ENCODE results near the gene APOC4. TPM values are rescaled to one million over a fixed set of nuclear protein-coding genes. Genes with fewer than 3 reads are reported as not detected.
A peak's percentile ranks its signal among the peaks of the same experiment; 100 is the strongest.

Gene APOC4
- total RNA-seq, 1 donor from 2014 or later = not detected

- no peak overlapping the region for H3K27ac ChIP-seq (ENCODE audit: low read depth, low read length)
These were observed 5.1 kb downstream of the APOC4 start for GRCh38 chr19:44947041-44947581.

DNA sequence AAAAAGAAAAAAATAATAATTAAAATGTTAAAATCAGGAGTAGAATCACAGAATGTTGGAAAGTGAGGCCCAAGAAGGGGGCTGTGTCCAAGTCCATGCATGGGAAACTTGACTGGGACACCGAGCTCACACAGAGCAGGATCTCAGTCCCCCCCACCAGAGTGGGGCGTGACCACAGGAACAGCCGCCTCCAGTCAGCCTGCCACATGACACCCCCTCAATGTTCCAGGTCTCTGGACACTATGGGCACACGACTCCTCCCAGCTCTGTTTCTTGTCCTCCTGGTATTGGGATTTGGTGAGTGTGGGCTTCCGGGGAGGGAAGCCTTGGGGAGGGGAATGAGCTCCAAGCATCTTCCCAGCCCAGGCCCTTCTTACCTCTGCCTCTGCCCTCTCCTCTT, 6.2 kb downstream of the APOC4 start:
- Histone ChIP-seq H3K9ac (ENCODE audit: low read depth in 1 of 3, low read length in 3 of 3) (no peak overlapping the region), H3K4me3 (ENCODE audit: low read length in 3 of 3) (no peak overlapping the region), H3K4me1 (ENCODE audit: control insufficient read depth in 3 of 3, insufficient read depth in 3 of 3, low read length in 3 of 3) (peaks cover 7 to 12% (median 10%) of the 10 kb centered on the region in 3 donors), H3K27ac (ENCODE audit: low read depth, low read length) (no peak overlapping the region), H3K27me3 (ENCODE audit: control insufficient read depth in 3 of 3, insufficient read depth in 3 of 3, low read length in 3 of 3) (no peaks in the 10 kb centered on the region), H3K9me3 (ENCODE audit: control insufficient read depth in 3 of 3, low read length in 3 of 3) (no peaks in the 10 kb centered on the region), H3K36me3 (ENCODE audit: control insufficient read depth in 3 of 3, insufficient read depth in 3 of 3, low read length in 3 of 3) (peaks cover 4 to 7% (median 5%) of the 10 kb centered on the region in 3 donors)

More at GRCh38 chr19:44947041-44947581, 5.1 kb downstream of the APOC4 start:
- no peak overlapping the region for H3K9ac ChIP-seq (ENCODE audit: low read depth in 1 of 3, low read length in 3 of 3)
- H3K9me3 ChIP-seq (ENCODE audit: control insufficient read depth in 3 of 3, low read length in 3 of 3) = no peaks in the 10 kb centered on the region
- no peaks in the 10 kb centered on the region for H3K27me3 ChIP-seq (ENCODE audit: control insufficient read depth in 3 of 3, insufficient read depth in 3 of 3, low read length in 3 of 3)
- H3K4me1 ChIP-seq (ENCODE audit: control insufficient read depth in 3 of 3, insufficient read depth in 3 of 3, low read length in 3 of 3) = peaks cover 7 to 11% (median 9%) of the 10 kb centered on the region in 3 donors
- no peak overlapping the region for H3K4me3 ChIP-seq (ENCODE audit: low read length in 3 of 3)
- peaks cover 4 to 7% (median 4%) of the 10 kb centered on the region in 3 donors for H3K36me3 ChIP-seq (ENCODE audit: control insufficient read depth in 3 of 3, insufficient read depth in 3 of 3, low read length in 3 of 3)

GRCh38 chr19:44948763-44949374, 6.8 kb downstream of the APOC4 start:
- H3K9me3 ChIP-seq (ENCODE audit: control insufficient read depth in 3 of 3, low read length in 3 of 3) = no peaks in the 10 kb centered on the region

DNA sequence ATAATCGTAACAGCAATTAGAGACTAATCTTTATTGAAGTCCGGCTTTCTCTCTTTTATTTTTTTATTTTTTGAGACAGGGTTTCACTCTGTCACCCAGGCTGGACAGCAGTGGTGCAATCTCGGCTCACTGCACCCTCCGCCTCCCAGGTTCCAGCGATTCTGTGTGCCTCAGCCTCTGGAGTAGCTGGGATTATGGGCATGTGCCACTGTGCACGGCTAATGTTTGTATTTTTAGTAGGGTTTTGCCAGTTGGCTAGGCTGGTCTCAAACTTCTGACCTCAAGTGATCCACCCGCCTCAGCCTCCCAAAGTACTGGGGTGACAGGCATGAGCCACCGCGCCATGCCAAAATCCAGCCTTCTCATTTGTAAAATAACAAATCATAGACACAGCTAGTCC, 7.5 kb downstream of the APOC4 start:
- Histone ChIP-seq H3K9me3 (ENCODE audit: control insufficient read depth in 3 of 3, low read length in 3 of 3) (no peaks in the 10 kb centered on the region), H3K36me3 (ENCODE audit: control insufficient read depth in 3 of 3, insufficient read depth in 3 of 3, low read length in 3 of 3) (peaks cover 4 to 7% (median 5%) of the 10 kb centered on the region in 3 donors), H3K4me3 (ENCODE audit: low read length in 3 of 3) (no peak overlapping the region), H3K27me3 (ENCODE audit: control insufficient read depth in 3 of 3, insufficient read depth in 3 of 3, low read length in 3 of 3) (no peaks in the 10 kb centered on the region), H3K9ac (ENCODE audit: low read depth in 1 of 3, low read length in 3 of 3) (no peak overlapping the region), H3K27ac (ENCODE audit: low read depth, low read length) (no peak overlapping the region), H3K4me1 (ENCODE audit: control insufficient read depth in 3 of 3, insufficient read depth in 3 of 3, low read length in 3 of 3) (peaks cover 17 to 23% (median 20%) of the 10 kb centered on the region in 3 donors)

More at GRCh38 chr19:44948763-44949374, 6.8 kb downstream of the APOC4 start:
- no peak overlapping the region for H3K4me3 ChIP-seq (ENCODE audit: low read length in 3 of 3)
- peaks cover 13 to 18% (median 16%) of the 10 kb centered on the region in 3 donors for H3K4me1 ChIP-seq (ENCODE audit: control insufficient read depth in 3 of 3, insufficient read depth in 3 of 3, low read length in 3 of 3)
- peaks cover 4 to 7% (median 5%) of the 10 kb centered on the region in 3 donors for H3K36me3 ChIP-seq (ENCODE audit: control insufficient read depth in 3 of 3, insufficient read depth in 3 of 3, low read length in 3 of 3)
- no peaks in the 10 kb centered on the region for H3K27me3 ChIP-seq (ENCODE audit: control insufficient read depth in 3 of 3, insufficient read depth in 3 of 3, low read length in 3 of 3)
- no peak overlapping the region for H3K9ac ChIP-seq (ENCODE audit: low read depth in 1 of 3, low read length in 3 of 3)
- no peak overlapping the region for H3K27ac ChIP-seq (ENCODE audit: low read depth, low read length)

DNA sequence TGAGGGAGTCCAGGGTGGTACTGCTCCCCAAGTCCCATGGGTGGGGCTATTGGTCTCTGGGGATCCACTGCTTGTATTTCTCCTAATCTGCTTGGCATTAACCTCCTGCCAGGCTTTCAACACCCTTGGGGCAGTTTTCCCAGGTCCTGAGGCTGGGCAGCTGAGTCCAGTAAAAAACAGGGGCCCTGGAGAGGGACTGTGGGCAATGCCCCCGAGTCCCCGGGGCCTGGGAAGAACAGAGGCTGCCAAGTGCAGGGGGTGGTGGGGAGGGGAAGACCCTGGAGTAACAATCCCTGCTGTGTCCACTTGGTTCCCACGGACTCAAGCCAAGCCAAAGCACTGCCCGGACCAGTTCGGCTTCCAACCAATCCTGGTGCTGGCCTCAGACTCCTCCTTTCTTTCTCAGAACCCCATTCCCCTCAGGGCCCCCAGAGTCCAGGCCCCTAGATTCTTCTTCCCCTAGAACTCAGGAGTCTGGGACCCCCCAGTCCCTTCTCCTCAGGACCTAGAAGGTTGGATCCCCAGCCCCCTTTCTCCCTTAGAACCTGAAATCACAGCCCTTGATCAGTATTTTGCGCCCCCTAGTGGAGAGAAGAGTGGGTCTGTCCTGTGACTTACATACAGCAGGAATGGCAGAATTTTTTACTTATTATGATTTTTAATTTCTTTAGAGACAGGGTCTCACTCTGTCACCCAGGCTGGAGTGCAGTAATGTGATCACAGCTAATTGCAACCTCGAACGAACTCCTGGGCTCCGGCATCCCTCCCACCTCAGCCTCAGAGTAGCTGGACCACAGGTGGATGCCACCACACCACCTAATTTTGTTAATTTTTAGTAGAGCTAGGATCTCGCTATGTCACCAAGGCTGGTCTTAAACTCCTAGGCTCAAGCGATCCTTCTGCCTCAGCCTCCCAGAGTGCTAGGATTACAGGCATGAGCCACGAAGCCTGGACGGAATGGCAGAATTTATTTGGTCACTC, 9.4 kb downstream of the APOC4 start:
- H3K27me3 ChIP-seq (ENCODE audit: control insufficient read depth in 3 of 3, insufficient read depth in 3 of 3, low read length in 3 of 3) = no peaks in the 10 kb centered on the region
- peak overlapping the region in 2 of 3 donors; percentile 50 to 68 for H3K9ac ChIP-seq (ENCODE audit: low read depth in 1 of 3, low read length in 3 of 3)
- peak overlapping the region; percentile 25 for H3K27ac ChIP-seq (ENCODE audit: low read depth, low read length)
- H3K9me3 ChIP-seq (ENCODE audit: control insufficient read depth in 3 of 3, low read length in 3 of 3) = no peaks in the 10 kb centered on the region
- H3K36me3 ChIP-seq (ENCODE audit: control insufficient read depth in 3 of 3, insufficient read depth in 3 of 3, low read length in 3 of 3) = peaks cover 4 to 7% (median 5%) of the 10 kb centered on the region in 3 donors
- H3K4me3 ChIP-seq (ENCODE audit: low read length in 3 of 3) = no peak overlapping the region
- peaks cover 26 to 38% (median 31%) of the 10 kb centered on the region in 3 donors for H3K4me1 ChIP-seq (ENCODE audit: control insufficient read depth in 3 of 3, insufficient read depth in 3 of 3, low read length in 3 of 3)

GRCh38 chr19:44954278-44954648, 12.2 kb downstream of the APOC4 start:
- H3K27me3 ChIP-seq (ENCODE audit: control insufficient read depth in 3 of 3, insufficient read depth in 3 of 3, low read length in 3 of 3) = no peaks in the 10 kb centered on the region
- peak overlapping the region; percentile 91 for H3K27ac ChIP-seq (ENCODE audit: low read depth, low read length)
- H3K4me3 ChIP-seq (ENCODE audit: low read length in 3 of 3) = peak overlapping the region; percentile 86 to 100 (median 96)
- H3K36me3 ChIP-seq (ENCODE audit: control insufficient read depth in 3 of 3, insufficient read depth in 3 of 3, low read length in 3 of 3) = peaks cover 7 to 11% (median 10%) of the 10 kb centered on the region in 3 donors
- H3K4me1 ChIP-seq (ENCODE audit: control insufficient read depth in 3 of 3, insufficient read depth in 3 of 3, low read length in 3 of 3) = peaks cover 38 to 60% (median 44%) of the 10 kb centered on the region in 3 donors
- H3K9me3 ChIP-seq (ENCODE audit: control insufficient read depth in 3 of 3, low read length in 3 of 3) = no peaks in the 10 kb centered on the region
- H3K9ac ChIP-seq (ENCODE audit: low read depth in 1 of 3, low read length in 3 of 3) = peak overlapping the region; percentile 83 to 95 (median 90)

GRCh38 chr19:44954649-44955504, 12.8 kb downstream of the APOC4 start, which contains the start of gene CLPTM1:
Gene CLPTM1, plus strand, starts transcription at chr19:44955380. Its CDS starts 16 bp downstream, at chr19:44955396.
- H3K27ac ChIP-seq (ENCODE audit: low read depth, low read length) = peak within 1 kb of the TSS; percentile 91
- peak within 1 kb of the TSS; percentile 86 to 100 (median 96) for H3K4me3 ChIP-seq (ENCODE audit: low read length in 3 of 3)
- peaks cover 38 to 60% (median 44%) of the 10 kb centered on the region in 3 donors for H3K4me1 ChIP-seq (ENCODE audit: control insufficient read depth in 3 of 3, insufficient read depth in 3 of 3, low read length in 3 of 3)
- peaks cover 7 to 11% (median 10%) of the 10 kb centered on the region in 3 donors for H3K36me3 ChIP-seq (ENCODE audit: control insufficient read depth in 3 of 3, insufficient read depth in 3 of 3, low read length in 3 of 3)
- no peaks in the 10 kb centered on the region for H3K9me3 ChIP-seq (ENCODE audit: control insufficient read depth in 3 of 3, low read length in 3 of 3)
- peak within 1 kb of the TSS; percentile 95 to 99 (median 96) for H3K9ac ChIP-seq (ENCODE audit: low read depth in 1 of 3, low read length in 3 of 3)
- no peaks in the 10 kb centered on the region for H3K27me3 ChIP-seq (ENCODE audit: control insufficient read depth in 3 of 3, insufficient read depth in 3 of 3, low read length in 3 of 3)

- no peaks in the 10 kb centered on the region for H3K9me3 ChIP-seq (ENCODE audit: control insufficient read depth in 3 of 3, low read length in 3 of 3)
- H3K27ac ChIP-seq (ENCODE audit: low read depth, low read length) = peak overlapping the region; percentile 91
- H3K36me3 ChIP-seq (ENCODE audit: control insufficient read depth in 3 of 3, insufficient read depth in 3 of 3, low read length in 3 of 3) = peaks cover 0 to 16% (median 8%) of the 10 kb centered on the region in 3 donors
- peak overlapping the region; percentile 86 to 98 (median 96) for H3K4me3 ChIP-seq (ENCODE audit: low read length in 3 of 3)
- H3K27me3 ChIP-seq (ENCODE audit: control insufficient read depth in 3 of 3, insufficient read depth in 3 of 3, low read length in 3 of 3) = no peaks in the 10 kb centered on the region
- peaks cover 40 to 64% (median 46%) of the 10 kb centered on the region in 3 donors for H3K4me1 ChIP-seq (ENCODE audit: control insufficient read depth in 3 of 3, insufficient read depth in 3 of 3, low read length in 3 of 3)
- H3K9ac ChIP-seq (ENCODE audit: low read depth in 1 of 3, low read length in 3 of 3) = peak overlapping the region; percentile 94 to 99 (median 96)
These were observed 13.7 kb downstream of the APOC4 start for GRCh38 chr19:44955505-44956439.

All from skeletal muscle tissue (tissue), 4 donors.